Measurements from ENCODE around the gene KANK3. TPM values are rescaled to one million over a fixed set of nuclear protein-coding genes. Genes with fewer than 3 reads are reported as not detected.
"Not testable (repeated sequence)": the region's sequence is repeated elsewhere in the genome, so short reads cannot be mapped to it uniquely, and the experiment has no call there.

The KANK3 gene
- polyA plus RNA-seq, 6 donors from 2014 or later = 0.09 to 0.23 TPM; not detected in 4

GRCh38 chr19:8384569-8384968 lies 41.5 kb upstream of the KANK3 start:
- not testable (repeated sequence) for H3K27me3 Mint-ChIP-seq; DNase-seq; ATAC-seq (ENCODE audit: low read depth in 2 of 2); H3K4me1 Mint-ChIP-seq; H3K9me3 Mint-ChIP-seq; H3K36me3 Mint-ChIP-seq
- H3K27ac Mint-ChIP-seq = peak overlapping the region in 2 of 6 donors; percentile 10 to 87
- peak overlapping the region in 1 of 8 donors; percentile 3 for H3K4me3 Mint-ChIP-seq

GRCh38 chr19:8379156-8379891 lies 36.3 kb upstream of the KANK3 start:
- not testable (repeated sequence) for ATAC-seq (ENCODE audit: low read depth in 2 of 2); H3K4me3 Mint-ChIP-seq; DNase-seq; H3K9me3 Mint-ChIP-seq; H3K4me1 Mint-ChIP-seq; H3K36me3 Mint-ChIP-seq; H3K27me3 Mint-ChIP-seq
- peak overlapping the region in 1 of 6 donors; percentile 7 for H3K27ac Mint-ChIP-seq

- Mint-ChIP-seq H3K27ac (peak overlapping the region in 1 of 6 donors; percentile 20), H3K36me3 (peaks cover 0 to 9% of the 10 kb centered on the region in 2 donors), H3K4me1 (no peaks in the 10 kb centered on the region), H3K4me3 (no peak overlapping the region), H3K27me3 (no peaks in the 10 kb centered on the region), H3K9me3 (peaks cover 0 to 7% (median 0%) of the 10 kb centered on the region in 7 donors)
- no peak for ATAC-seq (ENCODE audit: low read depth in 2 of 2)
- DNase-seq = no peak
Measured at GRCh38 chr19:8377598-8377997, 34.5 kb upstream of the KANK3 start.

GRCh38 chr19:8376373-8376974 lies 33.4 kb upstream of the KANK3 start:
- H3K9me3 Mint-ChIP-seq; H3K4me3 Mint-ChIP-seq; H3K4me1 Mint-ChIP-seq; H3K27me3 Mint-ChIP-seq; DNase-seq; ATAC-seq (ENCODE audit: low read depth in 2 of 2); H3K36me3 Mint-ChIP-seq: not testable (repeated sequence)
- peak overlapping the region in 1 of 6 donors; percentile 26 for H3K27ac Mint-ChIP-seq

- not testable (repeated sequence) for H3K27me3 Mint-ChIP-seq; H3K4me1 Mint-ChIP-seq; ATAC-seq (ENCODE audit: low read depth in 2 of 2); H3K4me3 Mint-ChIP-seq; DNase-seq; H3K9me3 Mint-ChIP-seq; H3K36me3 Mint-ChIP-seq; H3K27ac Mint-ChIP-seq
Measured at GRCh38 chr19:8375766-8376165, 32.7 kb upstream of the KANK3 start.

GRCh38 chr19:8373867-8374813 lies 31.1 kb upstream of the KANK3 start:
- DNase-seq (no peak), ATAC-seq (ENCODE audit: low read depth in 2 of 2) (no peak)
- Mint-ChIP-seq H3K27me3 (no peaks in the 10 kb centered on the region), H3K27ac (no peak overlapping the region), H3K4me1 (no peaks in the 10 kb centered on the region), H3K4me3 (no peak overlapping the region), H3K36me3 (peaks cover 0 to 7% of the 10 kb centered on the region in 2 donors), H3K9me3 (peaks cover 0 to under 1% (median 0%) of the 10 kb centered on the region in 7 donors)

GRCh38 chr19:8371011-8371804 lies 28.1 kb upstream of the KANK3 start:
- no peak overlapping the region for H3K4me3 Mint-ChIP-seq
- H3K27me3 Mint-ChIP-seq = peaks cover 10 to 29% (median 29%) of the 10 kb centered on the region in 3 donors
- H3K9me3 Mint-ChIP-seq = peaks cover 0 to 2% (median 0%) of the 10 kb centered on the region in 7 donors
- H3K27ac Mint-ChIP-seq = no peak overlapping the region
- peaks cover 0 to 4% (median 0%) of the 10 kb centered on the region in 3 donors for H3K4me1 Mint-ChIP-seq
- DNase-seq (no peak), ATAC-seq (ENCODE audit: low read depth in 2 of 2) (no peak)
- H3K36me3 Mint-ChIP-seq = no peaks in the 10 kb centered on the region

- Mint-ChIP-seq H3K36me3 (peaks cover 0 to 5% of the 10 kb centered on the region in 2 donors), H3K9me3 (peaks cover 0 to 2% (median 0%) of the 10 kb centered on the region in 7 donors), H3K4me1 (peaks cover 0 to 7% (median 4%) of the 10 kb centered on the region in 3 donors), H3K4me3 (no peak overlapping the region), H3K27ac (no peak overlapping the region), H3K27me3 (peaks cover 10 to 37% (median 37%) of the 10 kb centered on the region in 3 donors)
- ATAC-seq (ENCODE audit: low read depth in 2 of 2) (no peak), DNase-seq (no peak)
Measured at GRCh38 chr19:8370176-8371010, 27.3 kb upstream of the KANK3 start.

- peak overlapping the region in 1 of 6 donors; percentile 82 for H3K27ac Mint-ChIP-seq
- DNase-seq (no peak), ATAC-seq (ENCODE audit: low read depth in 2 of 2) (no peak)
- H3K27me3 Mint-ChIP-seq = peaks cover 19 to 57% (median 49%) of the 10 kb centered on the region in 3 donors
- H3K4me3 Mint-ChIP-seq = no peak overlapping the region
- peaks cover 13 to 21% (median 19%) of the 10 kb centered on the region in 3 donors for H3K4me1 Mint-ChIP-seq
- H3K36me3 Mint-ChIP-seq = peaks cover 0 to 7% of the 10 kb centered on the region in 2 donors
- H3K9me3 Mint-ChIP-seq = peaks cover 0 to 2% (median 0%) of the 10 kb centered on the region in 7 donors
Measured at GRCh38 chr19:8367327-8368001, 24.4 kb upstream of the KANK3 start.

- ATAC-seq (ENCODE audit: low read depth in 2 of 2) = no peak
- DNase-seq = no peak
- Mint-ChIP-seq H3K9me3 (peaks cover 0 to 2% (median 0%) of the 10 kb centered on the region in 7 donors), H3K36me3 (peaks cover 0 to 7% of the 10 kb centered on the region in 2 donors), H3K27me3 (peaks cover 19 to 62% (median 53%) of the 10 kb centered on the region in 3 donors), H3K4me1 (peaks cover 13 to 21% (median 19%) of the 10 kb centered on the region in 3 donors), H3K27ac (no peak overlapping the region), H3K4me3 (no peak overlapping the region)
Measured at GRCh38 chr19:8366961-8367326, 23.9 kb upstream of the KANK3 start.

GRCh38 chr19:8366121-8366581 lies 23.1 kb upstream of the KANK3 start:
- Mint-ChIP-seq H3K27me3 (peaks cover 24 to 68% (median 56%) of the 10 kb centered on the region in 3 donors), H3K4me1 (peaks cover 13 to 21% (median 19%) of the 10 kb centered on the region in 3 donors), H3K36me3 (peaks cover 0 to 7% of the 10 kb centered on the region in 2 donors), H3K4me3 (no peak overlapping the region), H3K27ac (no peak overlapping the region), H3K9me3 (peaks cover 0 to 2% (median 0%) of the 10 kb centered on the region in 7 donors)
- ATAC-seq (ENCODE audit: low read depth in 2 of 2) (no peak), DNase-seq (no peak)
